Endothelial cell of umbilical vein (primary cell): Measurements from ENCODE around the gene DYNLT2. TPM values are rescaled to one million over a fixed set of nuclear protein-coding genes. Genes with fewer than 3 reads are reported as not detected.

Source experiments
- BruUV-seq: library from RNA; stranded (reverse); fragments of 400-500 nt; replicated peaks from 2 replicates; lab custom pipeline; 2021; lab: Mats Ljungman, UMichigan
- CTCF ChIA-PET: fragments of 300-600, 350-600 bp; sonication (Branson Sonifier 250); formaldehyde crosslinking; loops from one replicate; lab custom pipeline; 2021; ENCODE audit warnings: antibody characterized with exemption, inconsistent platforms; lab: Charles Lee
- POLR2A ChIA-PET: fragments of 300-600, 350-600 bp; sonication (Branson Sonifier 250); formaldehyde crosslinking; loops from one replicate; lab custom pipeline; 2021; ENCODE audit warnings: antibody characterized with exemption, inconsistent platforms; lab: Charles Lee
- DNase-seq: peaks from one replicate; pipeline ENCODE4 v3.0.0-alpha.2; 2011; ENCODE audit warnings: low read depth, low spot score
- FAIRE-seq: peaks from 2 replicates; lab custom pipeline; 2011; peaks lifted over from hg19 to GRCh38; lab: Jason Lieb, UNC
- H2AFZ ChIP-seq: 2 replicates; pipeline ENCODE4 v1.6.0; 2012; ENCODE audit warnings: low read depth, low read length, control low read depth, inconsistent platforms
- H3K27ac ChIP-seq: 2 replicates; pipeline ENCODE4 v1.5.1; 2011; ENCODE audit warnings: low read depth, mild to moderate bottlenecking, control low read depth, low read length, moderate library complexity; ENCODE audit not compliant: insufficient read depth
- H3K27me3 ChIP-seq, 2 experiments: 2 replicates each; pipeline versions ENCODE4 v1.6.0 to v1.6.1; 2011; ENCODE audit warnings: low read length in 2 of 2, mixed read lengths in 1 of 2; ENCODE audit not compliant: control insufficient read depth in 2 of 2, insufficient read depth in 2 of 2
- H3K36me3 ChIP-seq, 2 experiments: 2 replicates in 1 of 2; 3 replicates in 1 of 2; pipeline ENCODE4 v1.5.1; 2011; ENCODE audit warnings: low read length in 2 of 2, mild to moderate bottlenecking in 1 of 2, moderate library complexity in 1 of 2; ENCODE audit not compliant: control insufficient read depth in 2 of 2, insufficient read depth in 2 of 2; ENCODE audit errors: extremely low read depth in 1 of 2
- H3K4me1 ChIP-seq: 3 replicates; pipeline ENCODE4 v1.5.1; 2011; ENCODE audit warnings: mild to moderate bottlenecking, low read length; ENCODE audit not compliant: control insufficient read depth, insufficient read depth; ENCODE audit errors: extremely low read depth
- H3K4me2 ChIP-seq: 2 replicates; pipeline ENCODE4 v1.6.1; 2011; ENCODE audit warnings: low read length, control low read depth, mixed read lengths; ENCODE audit not compliant: insufficient read depth
- H3K4me3 ChIP-seq, 3 experiments: fragments of 200-600 bp in 1 of 3; sonication (generic), shearing (Covaris generic) in 1 of 3; replicated peaks in 1 of 3; 2 replicates each; pipeline ENCODE4 v1.5.1; 2011 to 2016; ENCODE audit warnings: control low read depth in 3 of 3, low read length in 3 of 3, mild to moderate bottlenecking in 2 of 3, inconsistent platforms in 1 of 3, low read depth in 1 of 3, moderate library complexity in 1 of 3; ENCODE audit not compliant: insufficient read depth in 1 of 3
- H3K79me2 ChIP-seq: 2 replicates; pipeline ENCODE4 v1.6.0; 2012; ENCODE audit warnings: low read length, inconsistent platforms; ENCODE audit not compliant: control insufficient read depth, insufficient read depth
- H3K9ac ChIP-seq: replicated peaks from 2 replicates; pipeline ENCODE3; 2011; ENCODE audit warnings: low read length, control low read depth; ENCODE audit not compliant: insufficient read depth; ENCODE audit errors: extremely low read depth
- H3K9me1 ChIP-seq: replicated peaks from 3 replicates; pipeline ENCODE4 v1.6.0; 2011; ENCODE audit warnings: mild to moderate bottlenecking, low read length; ENCODE audit not compliant: control insufficient read depth, insufficient read depth; ENCODE audit errors: extremely low read depth
- H3K9me3 ChIP-seq: replicated peaks from 2 replicates; pipeline ENCODE4 v1.5.1; 2012; ENCODE audit warnings: low read length, inconsistent platforms; ENCODE audit not compliant: control insufficient read depth, insufficient read depth
- H4K20me1 ChIP-seq: replicated peaks from 2 replicates; pipeline ENCODE3; 2011; ENCODE audit warnings: mild to moderate bottlenecking, low read length; ENCODE audit not compliant: control insufficient read depth, insufficient read depth; ENCODE audit errors: extremely low read depth
- CTCF ChIP-seq, 2 donors: IDR thresholded peaks; 1 replicate in 1 of 2; 2 replicates in 1 of 2; pipeline ENCODE4 v1.5.1; 2011; ENCODE audit warnings: low read length in 2 of 2, mild to moderate bottlenecking in 2 of 2, moderate library complexity in 2 of 2, control low read depth in 1 of 2, inconsistent platforms in 1 of 2, low read depth in 1 of 2; ENCODE audit not compliant: insufficient read depth in 1 of 2; ENCODE audit errors: extremely low read depth in 1 of 2
- EZH2 ChIP-seq: IDR thresholded peaks from 2 replicates; pipeline ENCODE4 v1.6.1; 2012; ENCODE audit warnings: borderline replicate concordance, low read depth, mild to moderate bottlenecking, moderate library complexity, low read length, inconsistent platforms; ENCODE audit not compliant: severe bottlenecking
- FOS ChIP-seq: IDR thresholded peaks from 2 replicates; pipeline ENCODE4 v1.6.1; 2011; ENCODE audit warnings: mild to moderate bottlenecking, low read length, moderate library complexity, borderline replicate concordance; ENCODE audit not compliant: insufficient read depth
- GATA2 ChIP-seq: IDR thresholded peaks from 2 replicates; pipeline ENCODE4 v1.7.0; 2011; ENCODE audit warnings: low read depth, mild to moderate bottlenecking, moderate library complexity, mixed read lengths, low read length; ENCODE audit not compliant: insufficient read length, insufficient read depth
- JUN ChIP-seq: IDR thresholded peaks from 2 replicates; pipeline ENCODE4 v1.6.1; 2011; ENCODE audit warnings: borderline replicate concordance, low read depth; ENCODE audit not compliant: insufficient read length, insufficient read depth
- MYC ChIP-seq: IDR thresholded peaks from one replicate; pipeline ENCODE4 v1.6.1; 2011; ENCODE audit warnings: mild to moderate bottlenecking, low read depth, low read length
- POLR2A ChIP-seq: IDR thresholded peaks from 2 replicates; pipeline ENCODE4 v1.6.1; 2012; ENCODE audit warnings: low read depth, mild to moderate bottlenecking, control low read depth, low read length
- POLR2AphosphoS5 ChIP-seq: IDR thresholded peaks from 2 replicates; pipeline ENCODE4 v1.6.1; 2012; ENCODE audit warnings: low read depth, mild to moderate bottlenecking, control low read depth, low read length, moderate library complexity; ENCODE audit not compliant: insufficient read depth
- dilution Hi-C: fragments of 300-500 bp; cut with MboI; formaldehyde crosslinking; loops from one replicate; pipeline ENCODE4 v1.15.0; 2019; ENCODE audit warnings: low sequenced_read_pairs; ENCODE audit not compliant: extremely low pct_ligation_motif_present
- intact Hi-C: fragments of 100-400 bp; cut with micrococcal nuclease; formaldehyde crosslinking; loops from one replicate; pipeline ENCODE4 v1.10.0; 2022
- polyA plus RNA-seq, 4 experiments: library from polyadenylated mRNA; depleted of rRNA in 3 of 4; stranded (reverse) in 3 of 4; unstranded in 1 of 4; fragments of >200 nt; gene quantifications; 2 replicates each; pipeline versions ENCODE4 v1.2.1 to v1.2.3, GENCODE V29; 2011 to 2012; ENCODE audit warnings: missing spikeins in 1 of 4
- total RNA-seq: library from RNA; stranded (reverse); gene quantifications from 2 replicates; pipeline ENCODE4 v1.2.3, GENCODE V29; 2021
- TF ChIP-seq, protein P1 (sequence below): IDR thresholded peaks from 2 replicates; pipeline ENCODE4 v1.6.1; 2011; ENCODE audit not compliant: insufficient read depth, insufficient read length

Gene DYNLT2
- total and polyA plus RNA-seq, 2 donors (not counting 3 experiments of a cell fraction or from before 2014, with no cell fraction given) = 0.39 to 0.88 TPM

- TF ChIP-seq CTCF (IDR thresholded peaks at IDR 0.05; ENCODE audit: extremely low read depth in 1 of 2, insufficient read depth in 1 of 2, low read depth in 1 of 2, low read length in 2 of 2) (no peak), MYC (no peak), POLR2A (no peak), JUN (no peak), EZH2 (no peak), FOS (no peak), POLR2AphosphoS5 (no peak), GATA2 (no peak)
- TF ChIP-seq, protein P1, sequence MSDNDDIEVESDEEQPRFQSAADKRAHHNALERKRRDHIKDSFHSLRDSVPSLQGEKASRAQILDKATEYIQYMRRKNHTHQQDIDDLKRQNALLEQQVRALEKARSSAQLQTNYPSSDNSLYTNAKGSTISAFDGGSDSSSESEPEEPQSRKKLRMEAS = no peak
- TSS peak; percentile 36 for BruUV-seq
- ChIA-PET CTCF (interaction anchor here (2.0 kb wide), 1 partner anchor 10 kb away, joined by 7 read pairs; no protein-coding TSS in a partner anchor), POLR2A (interaction anchor here (0.7 to 1.6 kb wide), 2 partner anchors 33 to 49 kb away, joined by 3 to 6 read pairs; no protein-coding TSS in a partner anchor)
- Histone ChIP-seq H3K4me1 (peaks cover 51% of the 10 kb centered on the region), H3K27me3 (no peaks in the 10 kb centered on the region), H3K79me2 (peaks cover 56% of the 10 kb centered on the region), H3K27ac (peak overlapping the region; percentile 76), H3K36me3 (peaks cover 0 to 7% of the 10 kb centered on the region in 2 experiments), H4K20me1 (no peaks in the 10 kb centered on the region), H3K4me3 (peak overlapping the region; percentile 50 to 84 (median 70)), H3K9me1 (no peaks in the 10 kb centered on the region), H3K9me3 (no peaks in the 10 kb centered on the region), H3K9ac (peak overlapping the region; percentile 91), H2AFZ (no peak overlapping the region), H3K4me2 (peak overlapping the region; percentile 80)
- no peak for FAIRE-seq
- dilution Hi-C loops = no loop called here
- intact Hi-C loops = loop anchor here (1.0 to 5.0 kb wide), 7 partner anchors 20 to 852 kb away; partner anchors contain the start of genes DYNLT2, ERMARD, FAM120B and TBP
- no peak for DNase-seq
Observed at GRCh38 chr6:169702840-169703246, 48.5 kb downstream of the DYNLT2 start.
